Duodenal mucosa (tissue), 2 donors: ENCODE data around the gene SLC8A2.
"Not testable (repeated sequence)": the region's sequence is repeated elsewhere in the genome, so short reads cannot be mapped to it uniquely, and the experiment has no call there.

Source experiments
- H3K27ac ChIP-seq: one replicate; pipeline ENCODE4 v1.7.0; 2013; ENCODE audit warnings: low read depth, low read length
- H3K27me3 ChIP-seq, 2 donors: one replicate each; pipeline ENCODE4 v1.7.0; 2013; ENCODE audit warnings: low read length in 2 of 2, control low read depth in 1 of 2; ENCODE audit not compliant: insufficient read depth in 2 of 2, control insufficient read depth in 1 of 2
- H3K36me3 ChIP-seq, 2 donors: one replicate each; pipeline ENCODE4 v1.7.0; 2013; ENCODE audit warnings: low read length in 2 of 2, control low read depth in 1 of 2; ENCODE audit not compliant: insufficient read depth in 2 of 2, control insufficient read depth in 1 of 2
- H3K4me1 ChIP-seq, 2 donors: one replicate each; pipeline ENCODE4 v1.7.0; 2013; ENCODE audit warnings: low read length in 2 of 2, control low read depth in 1 of 2; ENCODE audit not compliant: insufficient read depth in 2 of 2, control insufficient read depth in 1 of 2
- H3K4me3 ChIP-seq, 2 donors: one replicate each; pipeline ENCODE4 v1.7.0; 2013; ENCODE audit warnings: low read length in 2 of 2, low read depth in 1 of 2
- H3K9ac ChIP-seq, 2 donors: one replicate each; pipeline ENCODE4 v1.7.0; 2013; ENCODE audit warnings: low read length in 2 of 2, low read depth in 1 of 2
- H3K9me3 ChIP-seq, 2 donors: one replicate each; pipeline ENCODE4 v1.7.0; 2013; ENCODE audit warnings: low read length in 2 of 2, control low read depth in 1 of 2; ENCODE audit not compliant: control insufficient read depth in 1 of 2

Gene SLC8A2

GRCh38 chr19:47415953-47416642 lies 55.6 kb downstream of the SLC8A2 start:
- Histone ChIP-seq H3K27me3 (peaks cover 44 to 49% of the 10 kb centered on the region in 2 donors), H3K27ac (no peak overlapping the region), H3K9ac (no peak overlapping the region), H3K36me3 (no peaks in the 10 kb centered on the region), H3K4me3 (no peak overlapping the region), H3K4me1 (peaks cover 0 to 8% of the 10 kb centered on the region in 2 donors), H3K9me3 (no peaks in the 10 kb centered on the region)

DNA sequence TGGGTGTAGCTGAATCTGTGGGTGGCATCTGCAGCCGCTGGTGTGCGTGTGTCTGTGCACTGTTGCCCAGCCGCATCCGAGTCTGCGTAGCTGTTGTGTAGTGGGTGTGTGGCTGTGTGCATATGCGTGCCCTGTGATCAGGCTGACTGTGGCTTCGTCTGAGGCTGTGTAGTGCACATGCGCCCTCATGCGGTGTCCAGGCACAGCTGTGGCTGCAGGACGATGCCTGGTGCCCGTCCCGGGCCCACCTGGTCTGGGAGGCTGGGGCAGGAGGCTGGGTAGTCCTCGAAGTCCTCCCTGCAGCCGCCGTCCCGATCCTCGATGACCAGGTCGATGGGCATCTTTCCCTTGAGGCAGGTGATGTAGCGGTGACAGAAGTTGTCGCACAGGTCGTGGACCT lies 57.2 kb downstream of the SLC8A2 start:
- H3K36me3 ChIP-seq, result no peaks in the 10 kb centered on the region
- H3K27me3 ChIP-seq, result peaks cover 28 to 32% of the 10 kb centered on the region in 2 donors
- H3K4me1 ChIP-seq, result peaks cover 0 to 8% of the 10 kb centered on the region in 2 donors
- H3K4me3 ChIP-seq, result no peak overlapping the region
- no peak overlapping the region for H3K9ac ChIP-seq
- H3K27ac ChIP-seq, result no peak overlapping the region
- no peaks in the 10 kb centered on the region for H3K9me3 ChIP-seq

DNA sequence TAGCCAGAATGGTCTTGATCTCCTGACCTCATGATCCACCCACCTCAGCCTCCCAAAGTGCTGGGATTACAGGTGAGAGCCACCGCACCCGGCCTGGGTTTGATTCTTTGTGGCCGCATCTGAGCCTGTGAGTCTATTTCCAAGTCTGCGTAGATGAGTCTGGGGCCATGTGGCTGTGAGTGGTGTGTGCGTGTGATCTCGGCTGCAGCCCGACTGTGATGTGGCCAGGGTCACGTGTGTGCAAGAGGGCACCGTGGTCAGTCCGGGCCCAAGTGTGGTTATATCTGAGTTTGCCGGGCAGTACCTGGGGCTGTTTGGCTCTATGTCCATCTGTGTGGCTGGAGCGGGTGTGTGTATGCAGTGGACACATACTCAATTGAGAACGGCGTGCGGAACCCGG lies 57.8 kb downstream of the SLC8A2 start:
- Histone ChIP-seq H3K36me3 (no peaks in the 10 kb centered on the region), H3K9ac (no peak overlapping the region), H3K4me1 (peaks cover 0 to 8% of the 10 kb centered on the region in 2 donors), H3K27me3 (peaks cover 27 to 29% of the 10 kb centered on the region in 2 donors), H3K27ac (no peak overlapping the region), H3K9me3 (no peaks in the 10 kb centered on the region), H3K4me3 (no peak overlapping the region)

DNA sequence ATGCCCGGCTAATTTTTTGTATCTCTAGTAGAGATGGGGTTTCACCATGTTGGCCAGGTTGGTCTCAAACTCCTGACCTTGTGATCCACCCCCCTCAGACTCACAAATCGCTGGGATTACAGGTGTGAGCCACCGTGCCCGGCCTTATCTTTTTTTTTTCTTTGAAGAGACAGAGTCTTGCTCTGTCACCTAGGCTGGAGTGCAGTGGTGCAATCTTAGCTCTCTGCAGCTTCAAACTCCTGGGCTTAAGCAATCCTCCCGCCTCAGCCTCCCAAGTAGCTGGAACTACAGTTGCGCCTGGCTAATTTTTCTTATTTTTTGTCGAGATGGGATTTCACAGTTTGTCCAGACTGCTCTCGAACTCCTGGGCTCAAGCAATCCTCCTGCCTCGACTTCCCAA lies 60.0 kb downstream of the SLC8A2 start:
- H3K36me3 ChIP-seq, result not testable (repeated sequence)

DNA sequence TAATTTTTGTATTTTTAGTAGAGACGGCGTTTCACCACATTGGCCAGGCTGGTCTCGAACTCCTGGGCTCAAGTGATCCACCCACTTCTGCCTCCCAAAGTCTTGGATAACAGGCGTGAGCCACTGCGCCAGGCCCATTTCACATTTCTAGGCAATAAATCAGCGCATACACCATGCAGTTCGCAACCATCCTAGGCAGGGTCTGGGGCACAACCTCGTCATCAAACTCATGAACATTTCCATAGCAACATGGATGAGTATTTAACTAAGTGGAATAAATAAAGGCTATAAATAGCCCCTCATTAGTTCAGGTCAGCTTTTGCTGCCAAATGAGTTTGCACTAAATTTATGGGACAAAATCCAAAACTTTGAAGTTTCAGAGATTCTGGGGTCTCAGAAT lies 60.6 kb downstream of the SLC8A2 start:
- Histone ChIP-seq H3K27ac (no peak overlapping the region), H3K4me3 (no peak overlapping the region), H3K9me3 (no peaks in the 10 kb centered on the region), H3K9ac (no peak overlapping the region), H3K4me1 (no peaks in the 10 kb centered on the region), H3K36me3 (no peaks in the 10 kb centered on the region), H3K27me3 (peaks cover 3 to 9% of the 10 kb centered on the region in 2 donors)

More for the DNA sequence above, 60.0 kb downstream of the SLC8A2 start:
- H3K9me3 ChIP-seq, H3K4me1 ChIP-seq, H3K4me3 ChIP-seq, H3K9ac ChIP-seq, H3K27ac ChIP-seq: not testable (repeated sequence)
- H3K27me3 ChIP-seq, result peaks cover 9 to 13% of the 10 kb centered on the region in 2 donors

DNA sequence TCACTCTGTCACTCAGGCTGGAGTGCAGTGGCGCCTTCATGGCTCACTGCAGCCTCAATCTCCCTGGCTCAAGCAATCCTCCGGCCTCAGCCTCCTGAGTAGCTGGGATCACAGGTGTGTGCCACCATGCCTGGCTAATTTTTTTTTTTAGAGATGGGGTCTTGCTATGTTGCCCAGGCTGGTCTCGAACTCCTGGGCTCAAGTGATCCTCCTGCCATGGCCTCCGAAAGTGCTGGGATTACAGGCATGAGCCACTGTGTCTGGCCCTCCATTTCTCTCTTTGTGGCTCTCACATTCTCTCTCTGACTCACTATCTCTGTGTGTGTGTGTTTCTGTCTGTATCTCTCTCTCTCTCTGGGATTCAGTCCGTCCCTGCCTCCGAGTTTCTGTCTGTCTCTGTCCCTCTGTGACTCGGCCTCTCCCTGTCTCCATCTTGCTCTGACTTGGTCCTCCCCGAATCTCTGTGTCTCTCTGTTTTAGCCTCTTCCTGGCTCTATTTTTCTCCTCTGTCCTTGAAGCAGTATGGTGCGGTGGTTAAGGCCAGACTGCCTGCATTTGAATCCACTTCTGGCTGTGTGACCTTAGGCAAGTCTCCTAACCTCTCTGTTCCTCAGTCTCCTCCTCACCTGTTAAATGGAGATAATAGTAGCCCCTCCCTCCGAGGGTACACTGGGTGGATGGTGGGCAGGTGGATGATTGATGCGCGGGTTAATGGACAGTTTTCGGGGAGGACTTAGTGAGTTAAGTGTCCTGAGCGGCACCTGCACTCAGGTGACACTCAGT lies 63.3 kb downstream of the SLC8A2 start:
- Histone ChIP-seq H3K4me3 (no peak overlapping the region), H3K4me1 (no peaks in the 10 kb centered on the region), H3K9ac (no peak overlapping the region), H3K27ac (no peak overlapping the region), H3K9me3 (no peaks in the 10 kb centered on the region), H3K36me3 (no peaks in the 10 kb centered on the region), H3K27me3 (peaks cover 7 to 12% of the 10 kb centered on the region in 2 donors)

- Histone ChIP-seq H3K36me3 (no peaks in the 10 kb centered on the region), H3K9ac (no peak overlapping the region), H3K4me3 (no peak overlapping the region), H3K4me1 (no peaks in the 10 kb centered on the region), H3K27me3 (peaks cover 7 to 12% of the 10 kb centered on the region in 2 donors), H3K27ac (no peak overlapping the region), H3K9me3 (no peaks in the 10 kb centered on the region)
Observed at GRCh38 chr19:47407417-47407774, 64.3 kb downstream of the SLC8A2 start.

DNA sequence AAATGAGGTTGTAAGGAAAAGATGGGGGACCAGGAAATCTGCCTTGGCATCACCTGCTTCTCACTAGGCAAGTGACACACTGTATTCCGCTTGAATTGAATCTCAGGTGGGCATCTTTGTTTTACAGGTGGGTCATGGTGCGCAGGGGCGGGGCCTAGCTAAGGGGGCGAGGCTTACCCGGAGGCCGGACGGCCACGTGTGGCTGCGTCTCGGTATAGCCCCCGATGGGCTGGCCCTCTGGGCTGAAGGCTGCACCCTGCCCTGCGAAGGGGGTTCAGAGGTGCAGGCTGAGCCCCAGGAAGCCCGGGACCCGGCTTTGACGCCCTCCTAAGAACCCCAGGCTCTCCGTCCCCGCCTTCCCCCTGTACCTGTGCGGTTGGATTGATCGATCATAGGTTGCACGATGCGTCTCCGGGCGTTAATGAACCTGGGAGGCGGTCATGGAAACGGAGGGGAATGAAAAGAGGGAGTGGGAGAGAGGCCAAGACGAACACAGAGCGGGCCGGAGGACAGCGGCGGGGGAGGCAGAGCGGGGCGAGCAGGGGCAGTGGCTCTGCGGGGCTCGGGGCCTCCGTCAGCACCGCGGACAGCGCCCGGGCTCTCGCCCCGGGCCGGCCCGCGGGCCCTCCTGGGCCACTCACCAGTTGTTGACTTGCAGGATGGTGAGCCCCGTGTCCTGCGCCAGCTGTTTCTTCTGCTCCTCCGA lies 64.8 kb downstream of the SLC8A2 start:
- no peaks in the 10 kb centered on the region for H3K36me3 ChIP-seq
- no peak overlapping the region for H3K4me3 ChIP-seq
- H3K4me1 ChIP-seq, result no peaks in the 10 kb centered on the region
- peaks cover 7 to 12% of the 10 kb centered on the region in 2 donors for H3K27me3 ChIP-seq
- no peaks in the 10 kb centered on the region for H3K9me3 ChIP-seq
- H3K9ac ChIP-seq, result no peak overlapping the region
- no peak overlapping the region for H3K27ac ChIP-seq

GRCh38 chr19:47405854-47406417 lies 65.8 kb downstream of the SLC8A2 start:
- Histone ChIP-seq H3K4me3 (no peak overlapping the region), H3K27me3 (peaks cover 7 to 12% of the 10 kb centered on the region in 2 donors), H3K36me3 (no peaks in the 10 kb centered on the region), H3K9me3 (no peaks in the 10 kb centered on the region), H3K9ac (no peak overlapping the region), H3K27ac (no peak overlapping the region), H3K4me1 (no peaks in the 10 kb centered on the region)

GRCh38 chr19:47405197-47405550 lies 66.5 kb downstream of the SLC8A2 start:
- H3K9me3 ChIP-seq, result no peaks in the 10 kb centered on the region
- no peak overlapping the region for H3K27ac ChIP-seq
- H3K4me3 ChIP-seq, result no peak overlapping the region
- peaks cover 7 to 12% of the 10 kb centered on the region in 2 donors for H3K27me3 ChIP-seq
- H3K9ac ChIP-seq, result no peak overlapping the region
- H3K36me3 ChIP-seq, result no peaks in the 10 kb centered on the region
- no peaks in the 10 kb centered on the region for H3K4me1 ChIP-seq
